GM19468 (cell line): ENCODE results near the gene ANGPTL2.

ENCODE experiments used
- ATAC-seq: cut with Tn5 transposase; IDR thresholded peaks from one replicate; pipeline ENCODE4 v1.9.1; 2021; ENCODE audit warnings: mild to moderate bottlenecking, moderate library complexity, moderate number of reproducible peaks; ENCODE audit not compliant: unreplicated experiment; ENCODE audit errors: extremely low read depth

ANGPTL2 gene

GRCh38 chr9:127137640-127138360 lies 15.4 kb upstream of the ANGPTL2 start:
- ATAC-seq: no peak

GRCh38 chr9:127136880-127137639 lies 14.6 kb upstream of the ANGPTL2 start:
- ATAC-seq: no peak

- no peak for ATAC-seq
Measured at GRCh38 chr9:127136081-127136879, 13.8 kb upstream of the ANGPTL2 start.

- no peak for ATAC-seq
Measured at GRCh38 chr9:127135056-127135745, 12.8 kb upstream of the ANGPTL2 start.

- no peak for ATAC-seq
Measured at GRCh38 chr9:127133739-127134167, 11.3 kb upstream of the ANGPTL2 start.

- ATAC-seq: no peak
Measured at GRCh38 chr9:127132921-127133647, 10.6 kb upstream of the ANGPTL2 start.

GRCh38 chr9:127132375-127132774 lies 9.9 kb upstream of the ANGPTL2 start:
- no peak for ATAC-seq

GRCh38 chr9:127131871-127132270 lies 9.4 kb upstream of the ANGPTL2 start:
- no peak for ATAC-seq

- no peak for ATAC-seq
Measured at GRCh38 chr9:127130661-127131538, 8.5 kb upstream of the ANGPTL2 start.

GRCh38 chr9:127130235-127130634 lies 7.8 kb upstream of the ANGPTL2 start:
- ATAC-seq: no peak

GRCh38 chr9:127129718-127130085 lies 7.3 kb upstream of the ANGPTL2 start:
- no peak for ATAC-seq

GRCh38 chr9:127129073-127129717 lies 6.8 kb upstream of the ANGPTL2 start:
- ATAC-seq: no peak

GRCh38 chr9:127128341-127129072 lies 6.1 kb upstream of the ANGPTL2 start:
- ATAC-seq: no peak

GRCh38 chr9:127126971-127127370 lies 4.5 kb upstream of the ANGPTL2 start:
- ATAC-seq: no peak

- no peak for ATAC-seq
Measured at GRCh38 chr9:127124792-127125191, 2.4 kb upstream of the ANGPTL2 start.

GRCh38 chr9:127124111-127124531 lies 1.7 kb upstream of the ANGPTL2 start:
- no peak for ATAC-seq

- ATAC-seq: no peak
Measured at GRCh38 chr9:127123064-127123890, 842 bp upstream of the ANGPTL2 start.
